B cell (primary cell): ENCODE results near the gene POLE2. TPM values are rescaled to one million over a fixed set of nuclear protein-coding genes. Genes with fewer than 3 reads are reported as not detected.

Experiments used
- ATAC-seq: fragments of 200-7000 bp; cut with Tn5 transposase; one replicate; pipeline ENCODE4 v1.10.0; 2021; ENCODE audit warnings: low read depth, mild to moderate bottlenecking, moderate number of reproducible peaks, moderate library complexity
- CTCF ChIA-PET: fragments of 350-600 bp; sonication (Branson Sonifier 250); formaldehyde crosslinking; loops from one replicate; lab custom pipeline; 2021; ENCODE audit warnings: antibody characterized with exemption, inconsistent platforms; lab: Charles Lee
- POLR2A ChIA-PET: fragments of 350-600 bp; sonication (Branson Sonifier 250); formaldehyde crosslinking; loops from one replicate; lab custom pipeline; 2021; ENCODE audit warnings: antibody characterized with exemption; lab: Charles Lee
- DNase-seq: peaks from one replicate; pipeline ENCODE4 v3.0.0; 2013
- H2AFZ ChIP-seq: 2 replicates; pipeline ENCODE4 v1.6.1; 2012; ENCODE audit warnings: mild to moderate bottlenecking, low read depth, low read length; ENCODE audit not compliant: insufficient read depth, poor library complexity, severe bottlenecking
- H3K27ac ChIP-seq, 2 donors: 1 replicate in 1 of 2; 2 replicates in 1 of 2; pipeline ENCODE4 v1.5.1; 2012 to 2013; ENCODE audit warnings: low read length in 2 of 2, mild to moderate bottlenecking in 2 of 2, moderate library complexity in 1 of 2
- H3K27me3 ChIP-seq, 4 experiments: fragments of 200-600 bp in 1 of 4; sonication (generic) in 1 of 4; replicated peaks in 1 of 4; 1 replicate in 2 of 4; 2 replicates in 2 of 4; pipeline versions ENCODE4 v1.6.1 to v1.7.0; 2013 to 2016; ENCODE audit warnings: low read length in 3 of 4, mild to moderate bottlenecking in 2 of 4, mixed read lengths in 1 of 4, moderate library complexity in 1 of 4; ENCODE audit not compliant: insufficient read depth in 4 of 4, control insufficient read depth in 3 of 4; ENCODE audit errors: control extremely low read depth in 1 of 4
- H3K36me3 ChIP-seq, 2 experiments: replicated peaks in 1 of 2; 1 replicate in 1 of 2; 2 replicates in 1 of 2; pipeline versions ENCODE4 v1.6.1 to v1.7.1; 2013; ENCODE audit warnings: low read length in 1 of 2; ENCODE audit not compliant: insufficient read depth in 2 of 2, control insufficient read depth in 1 of 2; ENCODE audit errors: control extremely low read depth in 1 of 2, extremely low read depth in 1 of 2
- H3K4me1 ChIP-seq, 2 donors: fragments of 200-600 bp in 1 of 2; sonication (generic) in 1 of 2; 1 replicate in 1 of 2; 2 replicates in 1 of 2; pipeline versions ENCODE4 v1.5.1 to v1.6.1; 2013 to 2017; ENCODE audit warnings: low read length in 2 of 2; ENCODE audit not compliant: control insufficient read depth in 2 of 2, insufficient read depth in 2 of 2
- H3K4me2 ChIP-seq: replicated peaks from 2 replicates; pipeline ENCODE3; 2012; ENCODE audit warnings: mild to moderate bottlenecking, low read depth, low read length; ENCODE audit not compliant: poor library complexity, severe bottlenecking
- H3K4me3 ChIP-seq, 5 experiments: fragments of 200-600 bp in 1 of 5; sonication (generic) in 1 of 5; 1 replicate in 3 of 5; 2 replicates in 2 of 5; pipeline versions ENCODE4 v1.5.1 to v1.7.0; 2011 to 2016; ENCODE audit warnings: low read length in 4 of 5, mild to moderate bottlenecking in 4 of 5, low read depth in 2 of 5, control low read depth in 1 of 5, moderate library complexity in 1 of 5; ENCODE audit not compliant: insufficient read depth in 1 of 5; ENCODE audit errors: control extremely low read depth in 1 of 5, extremely low read depth in 1 of 5
- H3K79me2 ChIP-seq: fragments of 200-600 bp; sonication (generic); one replicate; pipeline ENCODE4 v1.6.0; 2016; ENCODE audit warnings: low read length; ENCODE audit not compliant: control insufficient read depth, insufficient read depth
- H3K9ac ChIP-seq: fragments of 200-600 bp; sonication (generic); 2 replicates; pipeline ENCODE4 v1.6.1; 2017; ENCODE audit warnings: mild to moderate bottlenecking, low read length, moderate library complexity
- H3K9me3 ChIP-seq, 3 donors: one replicate each; pipeline versions ENCODE4 v1.6.1 to v1.7.1; 2013; ENCODE audit warnings: low read length in 2 of 3; ENCODE audit not compliant: control insufficient read depth in 2 of 3, insufficient read depth in 1 of 3; ENCODE audit errors: control extremely low read depth in 1 of 3
- H4K20me1 ChIP-seq: 2 replicates; pipeline ENCODE4 v1.6.0; 2012; ENCODE audit warnings: mild to moderate bottlenecking, low read length; ENCODE audit not compliant: insufficient read depth, control insufficient read depth, poor library complexity, severe bottlenecking
- H3K27ac Mint-ChIP-seq: one replicate; pipeline ENCODE4 v1.8.0; 2021; ENCODE audit warnings: mixed read lengths
- H3K27me3 Mint-ChIP-seq: one replicate; pipeline ENCODE4 v1.8.0; 2021; ENCODE audit warnings: mixed read lengths
- H3K4me1 Mint-ChIP-seq: one replicate; pipeline ENCODE4 v1.8.0; 2021; ENCODE audit warnings: mixed read lengths
- H3K4me3 Mint-ChIP-seq: one replicate; pipeline ENCODE4 v1.8.0; 2021; ENCODE audit warnings: mixed read lengths
- H3K9me3 Mint-ChIP-seq: one replicate; pipeline ENCODE4 v1.8.0; 2022; ENCODE audit warnings: mixed read lengths; ENCODE audit not compliant: insufficient read depth
- CTCF ChIP-seq: fragments of 200-600 bp; IDR thresholded peaks from one replicate; pipeline ENCODE4 v1.8.0; 2022; ENCODE audit warnings: antibody characterized with exemption, mild to moderate bottlenecking
- EZH2 ChIP-seq: IDR thresholded peaks from 2 replicates; pipeline ENCODE4 v1.6.1; 2012; ENCODE audit warnings: borderline replicate concordance, low read depth, mild to moderate bottlenecking, moderate library complexity, low read length; ENCODE audit not compliant: insufficient read depth, poor library complexity, severe bottlenecking
- WGBS: methylation state at CpG from one replicate; pipeline ENCODE4 v1.1.5; 2013; ENCODE audit warnings: missing lambda C conversion rate; ENCODE audit not compliant: insufficient coverage; 5-methylcytosine and 5-hydroxymethylcytosine counted together
- intact Hi-C: fragments of 100-400 bp; cut with micrococcal nuclease; formaldehyde crosslinking; loops from one replicate; pipeline ENCODE4 v1.10.0; 2022
- polyA plus RNA-seq: library from polyadenylated mRNA; depleted of rRNA; stranded (reverse); fragments of >200 nt; gene quantifications from 2 replicates; pipeline ENCODE4 v1.2.3, GENCODE V29; 2012
- total RNA-seq, 2 donors: library from RNA; stranded (reverse); fragments of 120-200 nt in 1 of 2; gene quantifications; 1 replicate in 1 of 2; 2 replicates in 1 of 2; pipeline versions ENCODE4 v1.2.3 to v1.2.4, GENCODE V29; 2013 to 2022

The POLE2 gene
- total and polyA plus RNA-seq, 2 donors (not counting 1 experiment from before 2014, with no cell fraction given): 1.4 to 2.6 TPM

- TF ChIP-seq EZH2: no peak
- TF ChIP-seq CTCF: no peak
- Histone ChIP-seq H3K36me3 (no peaks in the 10 kb centered on the region), H4K20me1 (no peaks in the 10 kb centered on the region), H3K9ac (peak overlapping the region; percentile 65), H3K27me3 (no peaks in the 10 kb centered on the region), H3K27ac (peak overlapping the region in 1 of 2 donors; percentile 56), H3K9me3 (no peaks in the 10 kb centered on the region), H3K4me1 (peaks cover 3 to 12% of the 10 kb centered on the region in 2 donors), H3K79me2 (no peaks in the 10 kb centered on the region), H2AFZ (peak overlapping the region; percentile 94), H3K4me2 (peak overlapping the region; percentile 79), H3K4me3 (peak overlapping the region in 4 of 5 experiments; percentile 66 to 87 (median 76))
- peak; percentile 17 for DNase-seq
- 100% methylated on average over 1 of the region's 8 CpGs for WGBS
- H3K9me3 Mint-ChIP-seq: no peaks in the 10 kb centered on the region
- peaks cover 21% of the 10 kb centered on the region for H3K4me1 Mint-ChIP-seq
- CTCF ChIA-PET: interaction anchor here (0.8 to 1.2 kb wide), 2 partner anchors 47 to 79 kb away, joined by 3 to 4 read pairs; partner anchors contain the start of gene KLHDC2
- ATAC-seq: no peak
- POLR2A ChIA-PET: interaction anchor here (1.7 kb wide), 1 partner anchor 79 kb away, joined by 6 read pairs; the partner anchor contains the start of gene KLHDC2
- peak overlapping the region; percentile 88 for H3K27ac Mint-ChIP-seq
- H3K4me3 Mint-ChIP-seq: peak overlapping the region; percentile 94
- intact Hi-C loops: loop anchor here (1.0 to 5.0 kb wide), 6 partner anchors 68 to 1409 kb away; partner anchors contain the start of genes DMAC2L, L2HGDH, MGAT2 and RPL36AL
- no peaks in the 10 kb centered on the region for H3K27me3 Mint-ChIP-seq
Observed at GRCh38 chr14:49688701-49689030, 652 bp upstream of the POLE2 start.

GRCh38 chr14:49686425-49686824 is 1.6 kb downstream of the POLE2 start:
- H3K27me3 ChIP-seq: no peaks in the 10 kb centered on the region
- no peaks in the 10 kb centered on the region for H3K36me3 ChIP-seq
- ChIA-PET CTCF (no interaction called here), POLR2A (interaction anchor here (0.5 to 0.6 kb wide), 2 partner anchors 50 to 87 kb away, joined by 3 to 9 read pairs; no protein-coding TSS in a partner anchor)
- TF ChIP-seq EZH2: no peak
- no peak for TF ChIP-seq CTCF
- no peaks in the 10 kb centered on the region for H3K9me3 ChIP-seq
- Mint-ChIP-seq H3K27ac (no peak overlapping the region), H3K4me1 (peaks cover 12% of the 10 kb centered on the region), H3K27me3 (no peaks in the 10 kb centered on the region), H3K4me3 (peak overlapping the region; percentile 66), H3K9me3 (no peaks in the 10 kb centered on the region)
- no peak overlapping the region for H2AFZ ChIP-seq
- H3K79me2 ChIP-seq: no peaks in the 10 kb centered on the region
- no peak overlapping the region for H3K4me3 ChIP-seq
- no peak overlapping the region for H3K4me2 ChIP-seq
- intact Hi-C loops: loop anchor here (5.0 kb wide), 2 partner anchors 431 to 1411 kb away; partner anchors contain the start of genes TRIM9 and VCPKMT
- WGBS: no CpG with 5 or more reads among the region's 4 CpGs
- ATAC-seq: no peak
- H4K20me1 ChIP-seq: no peaks in the 10 kb centered on the region
- DNase-seq: no peak
- H3K9ac ChIP-seq: no peak overlapping the region
- no peak overlapping the region for H3K27ac ChIP-seq
- H3K4me1 ChIP-seq: peaks cover 3 to 12% of the 10 kb centered on the region in 2 donors
